ENCODE data around the gene TVP23C. TPM values are rescaled to one million over a fixed set of nuclear protein-coding genes. Genes with fewer than 3 reads are reported as not detected.
"Not testable (repeated sequence)": the region's sequence is repeated elsewhere in the genome, so short reads cannot be mapped to it uniquely, and the experiment has no call there.

The TVP23C gene
- total RNA-seq, 4 donors from 2014 or later: 37.9 to 99.0 (median 67.4) TPM

DNA sequence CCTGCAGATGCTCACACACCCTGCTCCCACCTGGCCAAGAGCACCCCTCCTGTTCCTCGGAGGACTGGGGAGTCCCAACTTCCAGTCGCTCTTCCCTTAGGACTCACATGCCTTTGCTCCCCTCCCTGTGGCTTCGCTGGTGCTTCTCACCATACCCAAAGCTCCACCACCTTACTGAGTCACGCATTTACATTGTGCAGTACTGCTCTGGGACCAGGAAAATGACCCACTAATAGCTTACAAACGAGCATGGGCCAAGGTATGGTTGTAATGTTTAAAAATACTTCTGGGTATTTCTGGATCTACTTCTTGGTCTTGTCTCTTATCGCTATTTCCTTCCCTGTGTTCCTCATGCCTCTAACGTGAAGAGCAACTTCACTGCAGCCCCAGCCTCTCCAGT, 54.8 kb downstream of the TVP23C start:
- H3K27me3 ChIP-seq: no peaks in the 10 kb centered on the region
- H3K36me3 ChIP-seq: no peaks in the 10 kb centered on the region
- WGBS, 2 donors: 73 to 85% methylated on average over 7 of the region's 7 CpGs
- no peak for DNase-seq
- peaks cover 45 to 49% of the 10 kb centered on the region in 2 donors for H3K4me1 ChIP-seq
- no peak overlapping the region for H3K4me3 ChIP-seq (replicated peaks in 1 of 3)
- intact Hi-C loops (cut with DNase I): no loop called here
- no peak overlapping the region for H3K27ac ChIP-seq
- no peak for TF ChIP-seq POLR2A (IDR thresholded peaks at IDR 0.05)
- no peaks in the 10 kb centered on the region for H3K9me3 ChIP-seq

DNA sequence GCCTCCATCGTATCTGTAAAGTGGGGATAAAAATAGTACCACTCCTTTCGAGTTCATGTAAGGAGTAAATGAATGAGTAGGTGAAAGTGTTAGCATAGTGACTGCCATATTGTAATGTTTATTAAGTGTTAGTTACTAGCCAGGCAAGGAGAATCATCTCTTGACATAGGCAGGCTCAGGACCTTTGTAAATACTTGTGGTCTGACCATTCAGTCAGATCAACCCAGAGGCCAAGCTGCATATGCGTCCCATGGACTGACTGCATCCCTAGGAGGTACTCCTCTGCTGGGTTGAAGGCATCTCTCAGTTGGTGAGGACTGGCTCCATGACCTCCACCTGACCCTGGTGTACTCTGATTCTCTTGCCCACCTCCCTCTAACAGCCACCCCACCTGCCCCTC, 55.4 kb downstream of the TVP23C start:
- DNase-seq: no peak
- intact Hi-C loops (cut with DNase I): no loop called here
- H3K4me3 ChIP-seq (replicated peaks in 1 of 3): no peak overlapping the region
- TF ChIP-seq, protein P1, sequence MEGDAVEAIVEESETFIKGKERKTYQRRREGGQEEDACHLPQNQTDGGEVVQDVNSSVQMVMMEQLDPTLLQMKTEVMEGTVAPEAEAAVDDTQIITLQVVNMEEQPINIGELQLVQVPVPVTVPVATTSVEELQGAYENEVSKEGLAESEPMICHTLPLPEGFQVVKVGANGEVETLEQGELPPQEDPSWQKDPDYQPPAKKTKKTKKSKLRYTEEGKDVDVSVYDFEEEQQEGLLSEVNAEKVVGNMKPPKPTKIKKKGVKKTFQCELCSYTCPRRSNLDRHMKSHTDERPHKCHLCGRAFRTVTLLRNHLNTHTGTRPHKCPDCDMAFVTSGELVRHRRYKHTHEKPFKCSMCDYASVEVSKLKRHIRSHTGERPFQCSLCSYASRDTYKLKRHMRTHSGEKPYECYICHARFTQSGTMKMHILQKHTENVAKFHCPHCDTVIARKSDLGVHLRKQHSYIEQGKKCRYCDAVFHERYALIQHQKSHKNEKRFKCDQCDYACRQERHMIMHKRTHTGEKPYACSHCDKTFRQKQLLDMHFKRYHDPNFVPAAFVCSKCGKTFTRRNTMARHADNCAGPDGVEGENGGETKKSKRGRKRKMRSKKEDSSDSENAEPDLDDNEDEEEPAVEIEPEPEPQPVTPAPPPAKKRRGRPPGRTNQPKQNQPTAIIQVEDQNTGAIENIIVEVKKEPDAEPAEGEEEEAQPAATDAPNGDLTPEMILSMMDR (IDR thresholded peaks at IDR 0.05): no peak
- TF ChIP-seq POLR2A (IDR thresholded peaks at IDR 0.05): no peak
- no peaks in the 10 kb centered on the region for H3K36me3 ChIP-seq
- no peak overlapping the region for H3K27ac ChIP-seq
- H3K27me3 ChIP-seq: no peaks in the 10 kb centered on the region
- no peaks in the 10 kb centered on the region for H3K9me3 ChIP-seq
- peaks cover 42 to 44% of the 10 kb centered on the region in 2 donors for H3K4me1 ChIP-seq
- 94 to 96% methylated on average over 3 of the region's 3 CpGs for WGBS, 2 donors

DNA sequence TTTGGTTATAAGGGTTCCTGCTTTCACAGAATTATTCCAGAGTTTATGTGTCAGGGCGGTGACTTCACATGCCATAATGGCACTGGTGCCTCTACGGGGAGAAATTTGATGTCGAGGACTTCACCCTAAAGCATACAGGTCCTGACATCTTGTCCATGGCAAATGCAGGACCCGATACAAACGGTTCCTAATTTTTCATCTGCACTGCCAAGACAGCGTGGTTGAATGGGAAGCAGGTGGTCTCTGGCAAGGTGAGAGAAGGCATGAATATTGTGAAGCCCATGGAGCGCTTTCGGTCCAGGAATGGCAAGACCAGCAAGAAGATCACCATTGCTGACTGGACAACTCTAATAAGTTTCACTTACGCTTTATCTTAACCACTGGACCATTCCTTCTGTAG, 56.3 kb downstream of the TVP23C start:
- no peak for DNase-seq
- Histone ChIP-seq H3K9me3 (no peaks in the 10 kb centered on the region), H3K36me3 (no peaks in the 10 kb centered on the region), H3K27ac (no peak overlapping the region), H3K27me3 (no peaks in the 10 kb centered on the region), H3K4me3 (replicated peaks in 1 of 3) (no peak overlapping the region), H3K4me1 (peaks cover 39 to 41% of the 10 kb centered on the region in 2 donors)
- intact Hi-C loops (cut with DNase I): no loop called here
- no peak for TF ChIP-seq POLR2A (IDR thresholded peaks at IDR 0.05)
- 95 to 98% methylated on average over 9 of the region's 9 CpGs for WGBS, 2 donors

DNA sequence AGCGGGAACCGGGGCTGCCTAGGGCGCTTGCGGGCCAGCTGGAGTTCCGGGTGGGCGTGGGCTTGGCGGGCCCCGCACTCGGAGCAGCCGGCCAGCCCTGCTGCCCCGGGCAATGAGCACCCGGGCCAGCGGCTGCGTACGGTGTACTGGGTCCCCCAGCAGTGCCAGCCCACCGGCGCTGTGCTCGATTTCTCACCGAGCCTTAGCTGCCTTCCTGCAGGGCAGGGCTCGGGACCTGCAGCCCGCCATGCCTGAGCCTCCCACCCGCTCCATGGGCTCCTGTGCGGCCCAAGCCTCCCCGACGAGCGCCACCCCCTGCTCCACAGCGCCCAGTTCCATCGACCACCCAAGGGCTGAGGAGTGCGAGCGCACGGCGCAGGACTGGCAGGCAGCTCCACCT, 57.6 kb downstream of the TVP23C start:
- H3K36me3 ChIP-seq; H3K27ac ChIP-seq; DNase-seq; H3K4me3 ChIP-seq (replicated peaks in 1 of 3); H3K27me3 ChIP-seq; H3K9me3 ChIP-seq; intact Hi-C loops (cut with DNase I): not testable (repeated sequence)
- peaks cover 35 to 42% of the 10 kb centered on the region in 2 donors for H3K4me1 ChIP-seq
- WGBS, 2 donors: 96% methylated on average over 5 of the region's 32 CpGs; no CpG with 5 or more reads in 1 of the 2 donors

DNA sequence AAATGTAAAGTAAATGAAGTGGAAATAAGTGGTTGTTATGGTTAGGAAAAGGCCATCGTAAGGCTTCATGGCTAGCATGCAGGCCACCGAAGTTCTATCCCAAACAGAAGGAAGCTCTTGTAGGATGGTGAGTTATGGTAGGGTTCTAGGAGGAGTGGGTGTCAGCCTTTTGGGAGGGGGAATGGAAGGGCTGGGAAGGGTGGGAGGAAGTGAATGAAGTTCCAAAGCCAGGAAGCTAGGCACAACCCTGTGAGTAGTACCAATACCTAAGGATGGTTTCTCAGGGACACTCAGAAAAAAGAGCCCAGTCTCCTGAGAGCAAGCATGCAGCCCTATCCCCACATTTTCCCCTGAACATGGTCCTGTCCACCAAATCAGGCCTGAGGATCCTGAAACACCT, 59.6 kb downstream of the TVP23C start:
- H3K4me1 ChIP-seq: peaks cover 27 to 33% of the 10 kb centered on the region in 2 donors
- intact Hi-C loops (cut with DNase I): loop anchor here (2.0 kb wide), 1 partner anchor 243 kb away; no protein-coding TSS in a partner anchor

DNA sequence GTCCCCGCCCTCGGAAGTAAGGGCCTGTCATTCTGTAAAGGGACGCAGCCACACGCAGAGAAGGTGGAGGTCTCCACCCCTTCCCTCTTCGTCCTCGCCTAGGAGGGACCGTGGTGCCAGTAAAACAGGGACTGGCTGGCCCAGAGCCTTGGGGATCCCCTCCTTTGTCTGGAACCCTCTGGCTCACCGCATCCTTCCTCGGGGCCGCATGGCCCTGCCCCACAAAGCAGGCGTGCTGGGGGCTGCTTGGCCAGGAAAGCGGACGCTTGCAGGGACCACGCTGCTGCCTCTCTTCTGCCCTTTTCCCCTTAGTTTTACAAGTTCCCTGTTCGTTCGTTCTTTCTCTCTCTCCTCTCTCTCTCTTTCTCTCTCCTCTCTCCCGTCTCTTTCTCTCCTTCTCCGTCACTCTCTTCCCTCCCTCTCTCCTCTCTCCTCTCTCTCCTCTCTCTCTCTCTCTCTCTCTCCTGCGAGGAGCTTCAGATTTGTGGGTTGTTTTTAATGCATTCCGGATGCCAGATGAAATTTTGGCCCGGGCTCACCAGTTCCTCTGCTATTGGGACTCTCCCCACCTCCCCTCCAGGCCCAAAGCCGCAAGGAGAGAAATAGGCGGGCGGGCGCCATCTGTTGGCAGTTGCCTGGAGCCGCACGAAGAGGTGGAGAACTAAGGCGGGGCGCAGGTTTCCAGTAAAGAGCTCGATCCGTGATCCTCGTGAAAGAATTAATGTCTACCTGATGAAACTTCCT, 60.7 kb downstream of the TVP23C start:
- peaks cover 27 to 33% of the 10 kb centered on the region in 2 donors for H3K4me1 ChIP-seq
- 23 to 30% methylated on average over 31 to 32 of the region's 32 CpGs for WGBS, 2 donors
- peak; percentile 94 to 97 for DNase-seq

More for the DNA sequence above, 59.6 kb downstream of the TVP23C start:
- WGBS, 2 donors: 39 to 42% methylated on average over 2 of the region's 2 CpGs
- no peak overlapping the region for H3K4me3 ChIP-seq (replicated peaks in 1 of 3)
- H3K9me3 ChIP-seq: no peaks in the 10 kb centered on the region
- no peaks in the 10 kb centered on the region for H3K36me3 ChIP-seq
- no peak for TF ChIP-seq POLR2A (IDR thresholded peaks at IDR 0.05)
- TF ChIP-seq, protein P1 (IDR thresholded peaks at IDR 0.05): no peak
- peak overlapping the region in 2 of 3 donors; percentile 92 to 94 for H3K27ac ChIP-seq
- no peaks in the 10 kb centered on the region for H3K27me3 ChIP-seq
- no peak for DNase-seq

More for the DNA sequence above, 60.7 kb downstream of the TVP23C start:
- TF ChIP-seq POLR2A (IDR thresholded peaks at IDR 0.05): no peak
- TF ChIP-seq, protein P1 (IDR thresholded peaks at IDR 0.05): peak; percentile 36 to 97 (median 86)
- H3K27me3 ChIP-seq: no peaks in the 10 kb centered on the region
- H3K27ac ChIP-seq: peak overlapping the region; percentile 80 to 94 (median 92)
- peak overlapping the region in 1 of 3 donors; percentile 10 for H3K4me3 ChIP-seq (replicated peaks in 1 of 3)
- intact Hi-C loops (cut with DNase I): loop anchor here (2.0 kb wide), 1 partner anchor 242 kb away; no protein-coding TSS in a partner anchor
- no peaks in the 10 kb centered on the region for H3K36me3 ChIP-seq
- no peaks in the 10 kb centered on the region for H3K9me3 ChIP-seq
